Mesendoderm (in vitro differentiated cells): ENCODE data around the gene SH3GL1.
A peak's percentile ranks its signal among the peaks of the same experiment; 100 is the strongest.

Experiments
- DNase-seq: peaks from one replicate; pipeline ENCODE4 v3.0.0; 2013
- H2AK5ac ChIP-seq: 2 replicates; pipeline ENCODE4 v1.6.1; 2013; ENCODE audit warnings: low read length, inconsistent platforms
- H2BK120ac ChIP-seq: 2 replicates; pipeline ENCODE4 v1.6.1; 2013; ENCODE audit warnings: low read depth, mild to moderate bottlenecking, low read length, moderate library complexity, mixed read lengths
- H2BK15ac ChIP-seq: replicated peaks from 2 replicates; pipeline ENCODE4 v1.6.1; 2013; ENCODE audit warnings: low read depth, mild to moderate bottlenecking, moderate library complexity
- H2BK5ac ChIP-seq: 2 replicates; pipeline ENCODE4 v1.6.1; 2013; ENCODE audit warnings: low read length, inconsistent platforms
- H3K18ac ChIP-seq: 2 replicates; pipeline ENCODE4 v1.6.1; 2013; ENCODE audit warnings: mild to moderate bottlenecking, low read length, mixed read lengths
- H3K23ac ChIP-seq: one replicate; pipeline ENCODE4 v1.6.1; 2013; ENCODE audit warnings: low read length
- H3K27ac ChIP-seq: 2 replicates; pipeline ENCODE4 v1.5.1; 2013; ENCODE audit warnings: low read depth, mild to moderate bottlenecking, inconsistent platforms, low read length, moderate library complexity
- H3K27me3 ChIP-seq: 2 replicates; pipeline ENCODE4 v1.6.1; 2013; ENCODE audit warnings: low read length, control low read depth, mild to moderate bottlenecking, inconsistent platforms; ENCODE audit not compliant: insufficient read depth, poor library complexity
- H3K36me3 ChIP-seq: 2 replicates; pipeline ENCODE4 v1.6.1; 2013; ENCODE audit warnings: low read length, inconsistent platforms; ENCODE audit not compliant: control insufficient read depth, insufficient read depth
- H3K4ac ChIP-seq: one replicate; pipeline ENCODE4 v1.6.1; 2013; ENCODE audit warnings: low read depth, mild to moderate bottlenecking, low read length, moderate library complexity
- H3K4me1 ChIP-seq: 2 replicates; pipeline ENCODE4 v1.6.1; 2013; ENCODE audit warnings: low read depth, low read length, inconsistent platforms; ENCODE audit not compliant: control insufficient read depth
- H3K4me2 ChIP-seq: 2 replicates; pipeline ENCODE4 v1.6.1; 2013; ENCODE audit warnings: low read length
- H3K4me3 ChIP-seq: 2 replicates; pipeline ENCODE4 v1.5.1; 2013; ENCODE audit warnings: mild to moderate bottlenecking, low read length
- H3K56ac ChIP-seq: one replicate; pipeline ENCODE4 v1.6.1; 2013; ENCODE audit warnings: low read length
- H3K79me1 ChIP-seq: 2 replicates; pipeline ENCODE4 v1.6.1; 2013; ENCODE audit warnings: low read length, inconsistent platforms
- H3K79me2 ChIP-seq: 2 replicates; pipeline ENCODE4 v1.6.1; 2013; ENCODE audit warnings: mild to moderate bottlenecking, low read length; ENCODE audit not compliant: control insufficient read depth, insufficient read depth
- H3K9ac ChIP-seq: 2 replicates; pipeline ENCODE4 v1.6.1; 2013; ENCODE audit warnings: low read length, inconsistent platforms
- H4K5ac ChIP-seq: one replicate; pipeline ENCODE4 v1.6.1; 2013; ENCODE audit warnings: low read length
- H4K8ac ChIP-seq: one replicate; pipeline ENCODE4 v1.6.1; 2013; ENCODE audit warnings: low read depth, mild to moderate bottlenecking, control low read depth, low read length, moderate library complexity
- WGBS: extraction: QIAGEN DNeasy Blood & Tissue Kit; methylation state at CpG from one replicate; pipeline ENCODE4 v1.1.7; 2013; ENCODE audit warnings: low lambda C conversion rate, missing lambda C conversion rate; ENCODE audit not compliant: insufficient coverage; ENCODE audit errors: extremely low coverage; 5-methylcytosine and 5-hydroxymethylcytosine counted together

The SH3GL1 gene

GRCh38 chr19:4345342-4346019 is 54.9 kb downstream of the SH3GL1 start:
- Histone ChIP-seq H3K36me3 (peaks cover 3% of the 10 kb centered on the region), H3K9ac (no peak overlapping the region), H3K27ac (no peak overlapping the region), H3K4me2 (no peak overlapping the region), H2BK120ac (no peak overlapping the region), H3K79me2 (no peaks in the 10 kb centered on the region), H3K79me1 (peaks cover 2% of the 10 kb centered on the region), H2AK5ac (no peak overlapping the region), H2BK5ac (no peak overlapping the region), H3K4me3 (no peak overlapping the region), H3K18ac (no peak overlapping the region), H3K27me3 (no peaks in the 10 kb centered on the region), H3K4me1 (no peaks in the 10 kb centered on the region), H4K5ac (no peak overlapping the region), H3K4ac (no peak overlapping the region), H3K56ac (no peak overlapping the region), H2BK15ac (no peak overlapping the region), H4K8ac (no peak overlapping the region), H3K23ac (no peak overlapping the region)
- no CpG with 5 or more reads among the region's 15 CpGs for WGBS
- no peak for DNase-seq

GRCh38 chr19:4343370-4344307 is 56.7 kb downstream of the SH3GL1 start, which contains the start of gene MPND:
MPND (plus strand) TSS chr19:4343562; CDS start chr19:4343594, 32 bp downstream.
- peak within 1 kb of the TSS; percentile 84 for H2BK120ac ChIP-seq
- H3K23ac ChIP-seq, result no peak within 1 kb of the TSS
- H3K36me3 ChIP-seq, result no peaks in the 10 kb centered on the region
- H3K18ac ChIP-seq, result peak within 1 kb of the TSS; percentile 98
- peak within 1 kb of the TSS; percentile 99 for H3K4ac ChIP-seq
- DNase-seq, result peak; percentile 86
- peak within 1 kb of the TSS; percentile 91 for H3K56ac ChIP-seq
- H3K4me3 ChIP-seq, result peak within 1 kb of the TSS; percentile 78
- no peaks in the 10 kb centered on the region for H3K79me2 ChIP-seq
- H2BK5ac ChIP-seq, result peak within 1 kb of the TSS; percentile 22
- H4K5ac ChIP-seq, result no peak within 1 kb of the TSS
- peak within 1 kb of the TSS; percentile 74 for H3K27ac ChIP-seq
- peaks cover 2% of the 10 kb centered on the region for H3K79me1 ChIP-seq
- WGBS, result no CpG with 5 or more reads among the region's 101 CpGs
- H2AK5ac ChIP-seq, result no peak within 1 kb of the TSS
- peak within 1 kb of the TSS; percentile 100 for H3K4me2 ChIP-seq
- H4K8ac ChIP-seq, result peak within 1 kb of the TSS; percentile 99
- no peaks in the 10 kb centered on the region for H3K4me1 ChIP-seq
- H2BK15ac ChIP-seq, result no peak within 1 kb of the TSS
- H3K9ac ChIP-seq, result peak within 1 kb of the TSS; percentile 92
- H3K27me3 ChIP-seq, result no peaks in the 10 kb centered on the region

- H2AK5ac ChIP-seq, result no peak overlapping the region
- no peak overlapping the region for H4K5ac ChIP-seq
- peak overlapping the region; percentile 99 for H3K4ac ChIP-seq
- peak; percentile 100 for DNase-seq
- no peaks in the 10 kb centered on the region for H3K36me3 ChIP-seq
- no peak overlapping the region for H2BK15ac ChIP-seq
- peak overlapping the region; percentile 92 for H3K9ac ChIP-seq
- H3K27me3 ChIP-seq, result no peaks in the 10 kb centered on the region
- H3K23ac ChIP-seq, result no peak overlapping the region
- H3K4me2 ChIP-seq, result peak overlapping the region; percentile 100
- H4K8ac ChIP-seq, result peak overlapping the region; percentile 99
- WGBS, result no CpG with 5 or more reads among the region's 39 CpGs
- H3K79me1 ChIP-seq, result peaks cover 2% of the 10 kb centered on the region
- peak overlapping the region; percentile 78 for H3K4me3 ChIP-seq
- no peaks in the 10 kb centered on the region for H3K4me1 ChIP-seq
- H3K56ac ChIP-seq, result peak overlapping the region; percentile 91
- peak overlapping the region; percentile 98 for H3K18ac ChIP-seq
- H2BK5ac ChIP-seq, result peak overlapping the region; percentile 22
- H3K27ac ChIP-seq, result peak overlapping the region; percentile 74
- no peaks in the 10 kb centered on the region for H3K79me2 ChIP-seq
- H2BK120ac ChIP-seq, result peak overlapping the region; percentile 84
Observed at GRCh38 chr19:4342615-4343369, 57.6 kb downstream of the SH3GL1 start.

GRCh38 chr19:4342314-4342614 is 58.1 kb downstream of the SH3GL1 start:
- no peaks in the 10 kb centered on the region for H3K79me2 ChIP-seq
- peak overlapping the region; percentile 99 for H3K4ac ChIP-seq
- H3K79me1 ChIP-seq, result peaks cover 2% of the 10 kb centered on the region
- peak overlapping the region; percentile 64 for H3K27ac ChIP-seq
- DNase-seq, result no peak
- H4K5ac ChIP-seq, result no peak overlapping the region
- H3K4me2 ChIP-seq, result peak overlapping the region; percentile 71
- peak overlapping the region; percentile 91 for H3K56ac ChIP-seq
- H3K4me3 ChIP-seq, result peak overlapping the region; percentile 56
- H2BK120ac ChIP-seq, result peak overlapping the region; percentile 84
- no peaks in the 10 kb centered on the region for H3K4me1 ChIP-seq
- H2BK15ac ChIP-seq, result no peak overlapping the region
- no peaks in the 10 kb centered on the region for H3K36me3 ChIP-seq
- no peak overlapping the region for H2AK5ac ChIP-seq
- no CpG with 5 or more reads among the region's 10 CpGs for WGBS
- H4K8ac ChIP-seq, result peak overlapping the region; percentile 99
- H2BK5ac ChIP-seq, result no peak overlapping the region
- H3K9ac ChIP-seq, result peak overlapping the region; percentile 91
- no peaks in the 10 kb centered on the region for H3K27me3 ChIP-seq
- peak overlapping the region; percentile 98 for H3K18ac ChIP-seq
- no peak overlapping the region for H3K23ac ChIP-seq

GRCh38 chr19:4338441-4339355 is 61.6 kb downstream of the SH3GL1 start, which contains the start of gene STAP2:
STAP2 (minus strand) TSS chr19:4338827; CDS start chr19:4338753, 74 bp downstream.
- peak within 1 kb of the TSS; percentile 39 for H4K5ac ChIP-seq
- DNase-seq, result peak; percentile 51
- H3K4me2 ChIP-seq, result peak within 1 kb of the TSS; percentile 70
- H3K27me3 ChIP-seq, result no peaks in the 10 kb centered on the region
- H3K9ac ChIP-seq, result peak within 1 kb of the TSS; percentile 73
- no peak within 1 kb of the TSS for H4K8ac ChIP-seq
- WGBS, result no CpG with 5 or more reads among the region's 27 CpGs
- H2BK120ac ChIP-seq, result no peak within 1 kb of the TSS
- peak within 1 kb of the TSS; percentile 27 for H2BK5ac ChIP-seq
- no peak within 1 kb of the TSS for H3K27ac ChIP-seq
- peak within 1 kb of the TSS; percentile 89 for H3K56ac ChIP-seq
- no peaks in the 10 kb centered on the region for H3K36me3 ChIP-seq
- no peak within 1 kb of the TSS for H3K23ac ChIP-seq
- H3K4me1 ChIP-seq, result no peaks in the 10 kb centered on the region
- no peak within 1 kb of the TSS for H3K4ac ChIP-seq
- peak within 1 kb of the TSS; percentile 2 for H3K4me3 ChIP-seq
- H3K79me2 ChIP-seq, result no peaks in the 10 kb centered on the region
- H3K18ac ChIP-seq, result peak within 1 kb of the TSS; percentile 1
- no peaks in the 10 kb centered on the region for H3K79me1 ChIP-seq
- H2AK5ac ChIP-seq, result no peak within 1 kb of the TSS
- H2BK15ac ChIP-seq, result no peak within 1 kb of the TSS
